A549 (cell line): ENCODE measurements around the gene MTFMT.

ENCODE experiments used
- POLR2A ChIP-seq: IDR thresholded peaks from 2 replicates; pipeline ENCODE4 v1.6.1; 2012; ENCODE audit warnings: mild to moderate bottlenecking, low read length
- TF ChIP-seq, protein P1 (sequence below): fragments of >200 bp; sonication (Bioruptor Twin); formaldehyde crosslinking; IDR thresholded peaks from 3 replicates; pipeline ENCODE4 v1.6.1; 2016

DNA sequence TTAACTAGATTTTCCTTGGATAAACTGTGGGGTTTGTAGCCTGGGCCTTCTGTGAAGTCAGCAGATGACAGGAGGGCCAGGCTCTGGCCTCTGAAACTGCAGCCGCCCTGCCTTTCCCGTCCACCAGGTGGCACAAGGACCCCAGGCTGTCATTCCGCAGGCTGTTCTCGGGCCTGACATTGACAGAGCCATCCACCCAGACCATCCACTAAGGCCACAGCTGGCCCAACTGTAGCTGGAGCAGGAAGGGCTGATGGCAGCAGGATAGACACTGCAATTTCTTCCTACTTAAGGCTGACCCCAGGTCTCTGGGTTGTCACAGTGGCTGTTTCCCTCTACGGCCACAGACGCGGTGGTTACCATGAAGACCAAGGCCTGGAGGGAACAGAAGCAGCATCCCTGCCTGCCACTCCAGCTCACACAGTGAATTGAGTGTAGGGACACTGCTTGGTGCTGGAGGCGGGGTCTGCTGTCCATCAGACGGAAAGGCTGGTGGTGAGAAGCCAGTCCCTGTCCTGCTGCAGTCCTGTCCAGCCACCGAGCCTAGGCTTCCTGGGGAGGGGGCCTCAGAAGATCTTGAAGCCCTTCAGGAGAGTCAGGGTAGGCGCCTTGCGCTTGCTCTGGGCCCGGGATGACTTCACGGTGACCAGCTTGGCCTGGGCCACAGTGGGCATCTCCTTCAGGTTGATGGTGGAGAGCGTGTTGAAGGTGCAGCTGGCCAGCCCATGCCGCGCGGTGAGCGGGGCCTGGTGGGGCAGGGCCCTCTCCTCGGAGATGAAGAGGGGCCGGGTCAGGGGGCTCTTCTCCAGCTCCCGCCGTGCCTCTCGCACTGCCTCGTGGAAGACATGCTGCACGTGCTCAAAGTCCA, 25.1 kb upstream of the MTFMT start:
- TF ChIP-seq, protein P1, sequence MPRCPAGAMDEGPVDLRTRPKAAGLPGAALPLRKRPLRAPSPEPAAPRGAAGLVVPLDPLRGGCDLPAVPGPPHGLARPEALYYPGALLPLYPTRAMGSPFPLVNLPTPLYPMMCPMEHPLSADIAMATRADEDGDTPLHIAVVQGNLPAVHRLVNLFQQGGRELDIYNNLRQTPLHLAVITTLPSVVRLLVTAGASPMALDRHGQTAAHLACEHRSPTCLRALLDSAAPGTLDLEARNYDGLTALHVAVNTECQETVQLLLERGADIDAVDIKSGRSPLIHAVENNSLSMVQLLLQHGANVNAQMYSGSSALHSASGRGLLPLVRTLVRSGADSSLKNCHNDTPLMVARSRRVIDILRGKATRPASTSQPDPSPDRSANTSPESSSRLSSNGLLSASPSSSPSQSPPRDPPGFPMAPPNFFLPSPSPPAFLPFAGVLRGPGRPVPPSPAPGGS = no peak
- TF ChIP-seq POLR2A = no peak
